Endodermal cell (in vitro differentiated cells): ENCODE results near the gene G6PC1. TPM values are rescaled to one million over a fixed set of nuclear protein-coding genes. Genes with fewer than 3 reads are reported as not detected.

Experiments used
- DNase-seq: peaks from one replicate; pipeline ENCODE4 v3.0.0-alpha.2; 2017
- H3K27ac ChIP-seq: 2 replicates; pipeline ENCODE4 v1.5.1; 2013; ENCODE audit warnings: mild to moderate bottlenecking, low read depth, low read length, moderate library complexity
- H3K27me3 ChIP-seq: 2 replicates; pipeline ENCODE4 v1.6.1; 2013; ENCODE audit warnings: mild to moderate bottlenecking, low read length, moderate library complexity; ENCODE audit not compliant: insufficient read depth, control insufficient read depth, poor library complexity, severe bottlenecking
- H3K36me3 ChIP-seq: 2 replicates; pipeline ENCODE4 v1.7.0; 2013; ENCODE audit warnings: mild to moderate bottlenecking, low read length, moderate library complexity; ENCODE audit not compliant: control insufficient read depth, insufficient read depth
- H3K4me1 ChIP-seq: one replicate; pipeline ENCODE4 v1.7.0; 2013; ENCODE audit warnings: low read length; ENCODE audit not compliant: control insufficient read depth, insufficient read depth
- H3K4me3 ChIP-seq: 2 replicates; pipeline ENCODE4 v1.5.1; 2013; ENCODE audit warnings: mild to moderate bottlenecking, low read length, moderate library complexity
- H3K9ac ChIP-seq: 2 replicates; pipeline ENCODE4 v1.6.1; 2013; ENCODE audit warnings: mild to moderate bottlenecking, low read length, moderate library complexity; ENCODE audit not compliant: poor library complexity, severe bottlenecking; ENCODE audit errors: extremely low read depth
- H3K9me3 ChIP-seq: 2 replicates; pipeline ENCODE4 v1.6.1; 2013; ENCODE audit warnings: mild to moderate bottlenecking, low read length, moderate library complexity; ENCODE audit not compliant: control insufficient read depth
- H3K27ac Mint-ChIP-seq: 2 replicates; pipeline ENCODE4 v1.8.0; 2020; ENCODE audit warnings: mixed read lengths
- H3K27me3 Mint-ChIP-seq: 2 replicates; pipeline ENCODE4 v1.8.0; 2021; ENCODE audit warnings: mild to moderate bottlenecking, mixed read lengths; ENCODE audit not compliant: insufficient read depth
- H3K36me3 Mint-ChIP-seq: 2 replicates; pipeline ENCODE4 v1.8.0; 2020; ENCODE audit warnings: low read depth, mixed read lengths
- H3K4me1 Mint-ChIP-seq: 2 replicates; pipeline ENCODE4 v1.8.0; 2020; ENCODE audit warnings: mixed read lengths
- H3K4me3 Mint-ChIP-seq: 2 replicates; pipeline ENCODE4 v1.8.0; 2020; ENCODE audit warnings: mild to moderate bottlenecking, moderate library complexity, mixed read lengths
- H3K9me3 Mint-ChIP-seq: 2 replicates; pipeline ENCODE4 v1.8.0; 2020; ENCODE audit warnings: mild to moderate bottlenecking, mixed read lengths
- CTCF ChIP-seq: fragments of 200-600 bp; sonication (generic); conservative IDR thresholded peaks from 2 replicates; pipeline ENCODE4 v1.5.0; 2021; ENCODE audit warnings: antibody characterized with exemption, mild to moderate bottlenecking
- WGBS, 2 experiments: methylation state at CpG; one replicate each; pipeline versions ENCODE4 v1.1.5 to v1.1.7; 2013; ENCODE audit warnings: missing lambda C conversion rate in 2 of 2, mixed read lengths in 1 of 2; ENCODE audit not compliant: insufficient coverage in 1 of 2, insufficient read length in 1 of 2; 5-methylcytosine and 5-hydroxymethylcytosine counted together
- total RNA-seq, 2 donors: library from RNA; stranded (reverse); fragmentation: NEBNext Ultra II Directional in 1 of 2; extraction: Animal tissue kit (Norgen Biotek cat#: 25700) in 1 of 2; gene quantifications; 2 replicates in 1 of 2; 3 replicates in 1 of 2; pipeline ENCODE4 v1.2.1, GENCODE V29; 2021

The G6PC1 gene
- total RNA-seq, 2 donors from 2014 or later = not detected

GRCh38 chr17:42901535-42902229 is 1.1 kb downstream of the G6PC1 start:
- Histone ChIP-seq H3K4me1 (no peaks in the 10 kb centered on the region), H3K27me3 (no peaks in the 10 kb centered on the region), H3K9me3 (no peaks in the 10 kb centered on the region), H3K36me3 (no peaks in the 10 kb centered on the region), H3K27ac (no peak overlapping the region), H3K4me3 (no peak overlapping the region), H3K9ac (no peak overlapping the region)
- no peak for DNase-seq
- Mint-ChIP-seq H3K4me3 (no peak overlapping the region), H3K9me3 (peaks cover 3% of the 10 kb centered on the region), H3K36me3 (no peaks in the 10 kb centered on the region), H3K27ac (no peak overlapping the region), H3K27me3 (peaks cover 2% of the 10 kb centered on the region), H3K4me1 (no peaks in the 10 kb centered on the region)
- no peak for TF ChIP-seq CTCF
- 92 to 95% methylated on average over 9 to 10 of the region's 10 CpGs for WGBS, 2 experiments

GRCh38 chr17:42904110-42904469 is 3.5 kb downstream of the G6PC1 start:
- no peaks in the 10 kb centered on the region for H3K9me3 Mint-ChIP-seq
- no peak overlapping the region for H3K27ac ChIP-seq
- peaks cover 2% of the 10 kb centered on the region for H3K27me3 Mint-ChIP-seq
- H3K9ac ChIP-seq = no peak overlapping the region
- H3K36me3 Mint-ChIP-seq = no peaks in the 10 kb centered on the region
- DNase-seq = no peak
- H3K4me1 Mint-ChIP-seq = no peaks in the 10 kb centered on the region
- H3K36me3 ChIP-seq = no peaks in the 10 kb centered on the region
- TF ChIP-seq CTCF = no peak
- no peaks in the 10 kb centered on the region for H3K4me1 ChIP-seq
- no peaks in the 10 kb centered on the region for H3K27me3 ChIP-seq
- H3K4me3 ChIP-seq = no peak overlapping the region
- H3K4me3 Mint-ChIP-seq = no peak overlapping the region
- WGBS, 2 experiments = 88 to 91% methylated on average over 4 to 6 of the region's 6 CpGs
- H3K9me3 ChIP-seq = no peaks in the 10 kb centered on the region
- no peak overlapping the region for H3K27ac Mint-ChIP-seq

- Histone ChIP-seq H3K9me3 (no peaks in the 10 kb centered on the region), H3K36me3 (no peaks in the 10 kb centered on the region), H3K27me3 (no peaks in the 10 kb centered on the region), H3K4me1 (no peaks in the 10 kb centered on the region), H3K4me3 (no peak overlapping the region), H3K9ac (no peak overlapping the region), H3K27ac (no peak overlapping the region)
- H3K36me3 Mint-ChIP-seq = no peaks in the 10 kb centered on the region
- peaks cover 5% of the 10 kb centered on the region for H3K27me3 Mint-ChIP-seq
- H3K27ac Mint-ChIP-seq = no peak overlapping the region
- 85 to 92% methylated on average over 5 to 8 of the region's 8 CpGs for WGBS, 2 experiments
- no peak overlapping the region for H3K4me3 Mint-ChIP-seq
- DNase-seq = no peak
- no peak for TF ChIP-seq CTCF
- no peaks in the 10 kb centered on the region for H3K4me1 Mint-ChIP-seq
- no peaks in the 10 kb centered on the region for H3K9me3 Mint-ChIP-seq
Measured at GRCh38 chr17:42906772-42907446, 6.3 kb downstream of the G6PC1 start.
